Measurements from ENCODE around the gene DENND2D. TPM values are rescaled to one million over a fixed set of nuclear protein-coding genes. Genes with fewer than 3 reads are reported as not detected.

Gene DENND2D
- total and polyA plus RNA-seq, 2 donors (not counting 1 experiment from before 2014, with no cell fraction given): 48.0 to 111 TPM

- Histone ChIP-seq H3K4me2 (replicated peaks; ENCODE audit: low read depth, low read length, poor library complexity, severe bottlenecking) (peak within 1 kb of the TSS; percentile 65), H2AFZ (ENCODE audit: insufficient read depth, low read depth, low read length, poor library complexity, severe bottlenecking) (peak within 1 kb of the TSS; percentile 18), H3K27ac (ENCODE audit: low read length in 2 of 2) (peak within 1 kb of the TSS in 1 of 2 donors; percentile 30)
Measured at GRCh38 chr1:111227434-111227833, 27.0 kb upstream of the DENND2D start, which contains the start of gene CHI3L2. Gene CHI3L2, plus strand, starts transcription at chr1:111227713. Its CDS starts 17 bp downstream, at chr1:111227730.

More at GRCh38 chr1:111227434-111227833, 27.0 kb upstream of the DENND2D start, which contains the start of gene CHI3L2:
- Histone ChIP-seq H3K9ac (ENCODE audit: low read length) (no peak within 1 kb of the TSS), H3K4me1 (ENCODE audit: control insufficient read depth in 2 of 2, insufficient read depth in 2 of 2, low read length in 2 of 2) (peaks cover 70 to 79% of the 10 kb centered on the region in 2 donors), H4K20me1 (ENCODE audit: control insufficient read depth, insufficient read depth, low read length, poor library complexity, severe bottlenecking) (no peaks in the 10 kb centered on the region), H3K79me2 (ENCODE audit: control insufficient read depth, insufficient read depth, low read length) (peaks cover 35% of the 10 kb centered on the region), H3K27me3 (replicated peaks in 1 of 4; ENCODE audit: control extremely low read depth in 1 of 4, control insufficient read depth in 3 of 4, insufficient read depth in 4 of 4, low read length in 3 of 4) (no peaks in the 10 kb centered on the region), H3K9me3 (ENCODE audit: control extremely low read depth in 1 of 3, control insufficient read depth in 2 of 3, insufficient read depth in 1 of 3, low read length in 2 of 3) (peaks cover 0 to 5% (median 4%) of the 10 kb centered on the region in 3 donors), H3K4me3 (ENCODE audit: control extremely low read depth in 1 of 5, extremely low read depth in 1 of 5, insufficient read depth in 1 of 5, low read depth in 2 of 5, low read length in 4 of 5) (no peak within 1 kb of the TSS), H3K36me3 (replicated peaks in 1 of 2; ENCODE audit: control extremely low read depth in 1 of 2, control insufficient read depth in 1 of 2, extremely low read depth in 1 of 2, insufficient read depth in 2 of 2, low read length in 1 of 2) (no peaks in the 10 kb centered on the region)
- ATAC-seq (ENCODE audit: low read depth) (no peak), DNase-seq (no peak)
- peaks cover 76% of the 10 kb centered on the region for H3K4me1 Mint-ChIP-seq
- peak within 1 kb of the TSS; percentile 74 for H3K27ac Mint-ChIP-seq
- H3K9me3 Mint-ChIP-seq (ENCODE audit: insufficient read depth): no peaks in the 10 kb centered on the region
- peak within 1 kb of the TSS; percentile 10 for H3K4me3 Mint-ChIP-seq
- POLR2A ChIA-PET: interaction anchor here (0.5 kb wide), 1 partner anchor 26 kb away, joined by 3 read pairs; no protein-coding TSS in a partner anchor
- intact Hi-C loops (cut with micrococcal nuclease): loop anchor here (10.0 kb wide), 1 partner anchor 537 kb away; no protein-coding TSS in a partner anchor
- CTCF ChIA-PET: interaction anchor here (0.9 to 3.0 kb wide), 5 partner anchors 22 to 541 kb away, joined by 3 to 17 read pairs (median 3); no protein-coding TSS in a partner anchor
- TF ChIP-seq CTCF (IDR thresholded peaks at IDR 0.05) (no peak), EZH2 (IDR thresholded peaks at IDR 0.05; ENCODE audit: borderline replicate concordance, insufficient read depth, low read depth, low read length, poor library complexity, severe bottlenecking) (no peak)
- no peaks in the 10 kb centered on the region for H3K27me3 Mint-ChIP-seq
- WGBS (ENCODE audit: insufficient coverage): 45% methylated on average over 2 of the region's 3 CpGs

Measured in B cell (primary cell).